GM13976 (cell line): ENCODE data around the gene TBC1D32.

Experiments used
- DNase-seq: peaks from one replicate; pipeline ENCODE4 v3.0.0; 2012; ENCODE audit warnings: low spot score
- in situ Hi-C: fragments of 300-500 bp; cut with MboI; formaldehyde crosslinking; loops from one replicate; pipeline ENCODE4 v1.12.0; 2022; ENCODE audit warnings: low sequenced_read_pairs, mixed read lengths, inconsistent platforms; ENCODE audit not compliant: unreplicated experiment
- TF ChIP-seq, protein P1 (sequence below): IDR thresholded peaks from 2 replicates; pipeline ENCODE4 v1.5.1; 2012; ENCODE audit warnings: borderline replicate concordance, mild to moderate bottlenecking; ENCODE audit not compliant: insufficient read depth; ENCODE audit errors: extremely low read depth, missing control alignments, control extremely low read depth

The TBC1D32 gene

GRCh38 chr6:121274666-121275295 lies 59.5 kb downstream of the TBC1D32 start:
- in situ Hi-C loops: no loop called here
- TF ChIP-seq, protein P1, sequence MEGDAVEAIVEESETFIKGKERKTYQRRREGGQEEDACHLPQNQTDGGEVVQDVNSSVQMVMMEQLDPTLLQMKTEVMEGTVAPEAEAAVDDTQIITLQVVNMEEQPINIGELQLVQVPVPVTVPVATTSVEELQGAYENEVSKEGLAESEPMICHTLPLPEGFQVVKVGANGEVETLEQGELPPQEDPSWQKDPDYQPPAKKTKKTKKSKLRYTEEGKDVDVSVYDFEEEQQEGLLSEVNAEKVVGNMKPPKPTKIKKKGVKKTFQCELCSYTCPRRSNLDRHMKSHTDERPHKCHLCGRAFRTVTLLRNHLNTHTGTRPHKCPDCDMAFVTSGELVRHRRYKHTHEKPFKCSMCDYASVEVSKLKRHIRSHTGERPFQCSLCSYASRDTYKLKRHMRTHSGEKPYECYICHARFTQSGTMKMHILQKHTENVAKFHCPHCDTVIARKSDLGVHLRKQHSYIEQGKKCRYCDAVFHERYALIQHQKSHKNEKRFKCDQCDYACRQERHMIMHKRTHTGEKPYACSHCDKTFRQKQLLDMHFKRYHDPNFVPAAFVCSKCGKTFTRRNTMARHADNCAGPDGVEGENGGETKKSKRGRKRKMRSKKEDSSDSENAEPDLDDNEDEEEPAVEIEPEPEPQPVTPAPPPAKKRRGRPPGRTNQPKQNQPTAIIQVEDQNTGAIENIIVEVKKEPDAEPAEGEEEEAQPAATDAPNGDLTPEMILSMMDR: no peak
- no peak for DNase-seq

GRCh38 chr6:121263742-121264141 lies 70.5 kb downstream of the TBC1D32 start:
- TF ChIP-seq, protein P1: no peak
- in situ Hi-C loops: no loop called here
- no peak for DNase-seq

DNA sequence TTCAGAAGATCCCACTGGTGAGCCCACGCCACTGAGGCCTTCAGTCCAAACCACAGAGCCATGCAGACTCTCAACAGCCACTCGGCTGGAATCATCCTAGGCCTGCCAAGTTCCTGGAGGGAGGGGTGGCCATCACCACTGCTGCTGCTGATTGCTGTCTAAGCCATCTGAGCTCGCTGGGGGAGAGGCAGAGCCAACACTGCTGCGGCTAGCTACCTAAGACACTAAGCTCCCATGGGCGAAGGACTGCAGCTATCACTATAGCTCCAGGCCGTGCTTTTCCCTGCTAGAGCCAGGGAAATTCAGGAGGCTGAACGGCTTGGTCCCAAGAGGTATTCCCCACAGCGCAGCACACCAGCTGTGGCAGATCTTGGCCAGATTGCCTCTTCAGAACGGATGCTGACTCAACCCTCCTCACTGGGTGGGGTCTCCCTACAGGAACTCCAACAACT lies 73.6 kb downstream of the TBC1D32 start:
- DNase-seq: no peak
- in situ Hi-C loops: no loop called here
- TF ChIP-seq, protein P1: no peak

DNA sequence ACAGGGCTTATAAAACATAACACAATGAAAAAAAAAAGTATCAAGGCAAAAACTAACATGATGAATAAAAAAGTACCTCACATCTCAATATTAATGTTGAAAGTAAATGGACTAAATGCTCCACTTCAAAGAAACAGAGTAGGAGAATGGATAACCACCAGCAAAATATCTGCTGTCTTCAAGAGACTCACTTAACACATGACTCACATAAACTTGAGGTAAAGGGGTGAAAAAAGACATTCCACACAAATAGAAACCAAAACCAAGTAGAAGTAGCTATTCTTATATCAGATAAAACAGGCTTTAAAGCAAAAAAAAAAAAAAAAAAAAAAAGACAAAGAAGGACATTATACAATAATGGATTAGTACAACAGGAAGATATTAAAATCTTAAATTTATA lies 86.9 kb downstream of the TBC1D32 start:
- TF ChIP-seq, protein P1: no peak
- in situ Hi-C loops: no loop called here
- DNase-seq: no peak

DNA sequence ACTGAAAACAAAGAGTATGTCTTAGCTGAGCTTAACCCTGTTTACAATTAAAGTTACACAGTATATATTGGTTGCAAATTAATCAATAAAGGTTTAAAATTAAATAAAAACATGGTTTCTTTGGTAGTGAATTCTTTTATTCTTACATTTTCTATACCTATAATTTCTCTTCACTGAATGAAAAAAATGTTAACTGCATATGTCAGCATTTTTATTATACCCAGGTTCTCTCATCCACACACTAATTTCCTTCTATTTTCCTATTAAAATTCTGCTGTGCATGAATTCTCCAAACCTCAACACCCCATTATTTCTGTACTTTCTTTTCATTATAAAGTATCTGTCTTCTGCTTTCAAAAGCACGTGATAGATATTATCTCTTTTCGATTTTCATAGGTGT lies 91.9 kb downstream of the TBC1D32 start:
- DNase-seq: no peak
- in situ Hi-C loops: no loop called here
- TF ChIP-seq, protein P1: no peak

- TF ChIP-seq, protein P1: no peak
- DNase-seq: no peak
- in situ Hi-C loops: no loop called here
These were observed 96.4 kb downstream of the TBC1D32 start for GRCh38 chr6:121237859-121238258.
